Caco-2 (cell line): ENCODE data around the gene NWD2. TPM values are rescaled to one million over a fixed set of nuclear protein-coding genes. Genes with fewer than 3 reads are reported as not detected.

Experiments used
- BruUV-seq: library from RNA; stranded (reverse); fragments of 400-500 nt; replicated peaks from 2 replicates; lab custom pipeline; 2021; lab: Mats Ljungman, UMichigan
- CTCF ChIA-PET: fragments of 300-600 bp; sonication (Branson Sonifier 250); formaldehyde crosslinking; loops from one replicate; lab custom pipeline; 2022; ENCODE audit warnings: antibody characterized with exemption; lab: Charles Lee
- POLR2A ChIA-PET: fragments of 300-600 bp; sonication (Branson Sonifier 250); formaldehyde crosslinking; loops from one replicate; lab custom pipeline; 2022; ENCODE audit warnings: antibody characterized with exemption; lab: Charles Lee
- DNase-seq, 2 experiments: peaks; one replicate each; pipeline versions ENCODE4 v3.0.0 to v3.0.0-alpha.2; 2020 to 2022
- H3K27me3 ChIP-seq: replicated peaks from 2 replicates; pipeline ENCODE4 v1.6.0; 2011; ENCODE audit warnings: low read length; ENCODE audit not compliant: control insufficient read depth, insufficient read depth
- H3K36me3 ChIP-seq: 2 replicates; pipeline ENCODE4 v1.5.1; 2011; ENCODE audit warnings: low read length; ENCODE audit not compliant: control insufficient read depth, insufficient read depth
- H3K4me1 ChIP-seq: fragments of 250-450 bp; sonication (Bioruptor Pico); 2 replicates; pipeline ENCODE4 v1.5.1; 2020; ENCODE audit warnings: mild to moderate bottlenecking
- H3K4me3 ChIP-seq: 2 replicates; pipeline ENCODE4 v1.5.1; 2011; ENCODE audit warnings: low read depth, mild to moderate bottlenecking, control low read depth, low read length
- H3K9me3 ChIP-seq: fragments of 250-450 bp; sonication (Bioruptor Pico); 2 replicates; pipeline ENCODE4 v1.5.1; 2020; ENCODE audit warnings: mild to moderate bottlenecking, moderate library complexity
- H3K27ac Mint-ChIP-seq: one replicate; pipeline ENCODE4 v1.8.0; 2022; ENCODE audit warnings: mixed read lengths; ENCODE audit not compliant: unreplicated experiment
- H3K27me3 Mint-ChIP-seq: one replicate; pipeline ENCODE4 v1.8.0; 2022; ENCODE audit warnings: mixed read lengths; ENCODE audit not compliant: insufficient read depth, unreplicated experiment
- H3K36me3 Mint-ChIP-seq: one replicate; pipeline ENCODE4 v1.8.0; 2022; ENCODE audit warnings: mild to moderate bottlenecking, mixed read lengths; ENCODE audit not compliant: insufficient read depth, unreplicated experiment
- H3K4me1 Mint-ChIP-seq: one replicate; pipeline ENCODE4 v1.8.0; 2022; ENCODE audit warnings: low read depth, mixed read lengths; ENCODE audit not compliant: unreplicated experiment
- H3K4me3 Mint-ChIP-seq: one replicate; pipeline ENCODE4 v1.8.0; 2022; ENCODE audit warnings: mild to moderate bottlenecking, moderate library complexity, mixed read lengths; ENCODE audit not compliant: unreplicated experiment
- H3K9me3 Mint-ChIP-seq: one replicate; pipeline ENCODE4 v1.8.0; 2022; ENCODE audit warnings: mixed read lengths; ENCODE audit not compliant: unreplicated experiment
- intact Hi-C: fragments of 100-400 bp; cut with micrococcal nuclease; formaldehyde crosslinking; loops from one replicate; pipeline ENCODE4 v1.10.0; 2022; ENCODE audit not compliant: unreplicated experiment
- total RNA-seq: library from RNA; stranded (reverse); gene quantifications from 2 replicates; pipeline ENCODE4 v1.2.3, GENCODE V29; 2022
- TF ChIP-seq, protein P1 (sequence below), 2 experiments: fragments of 200-600 bp in 1 of 2; IDR thresholded peaks; 1 replicate in 1 of 2; 2 replicates in 1 of 2; pipeline versions ENCODE4 v1.5.1 to v1.8.0; 2011 to 2022; ENCODE audit warnings: antibody characterized with exemption in 1 of 2, control low read depth in 1 of 2, inconsistent platforms in 1 of 2, low read depth in 1 of 2, low read length in 1 of 2, mild to moderate bottlenecking in 1 of 2, moderate library complexity in 1 of 2; ENCODE audit not compliant: insufficient read depth in 1 of 2, severe bottlenecking in 1 of 2, unreplicated experiment in 1 of 2

NWD2 gene
- total RNA-seq, 1 experiment from 2014 or later = not detected

DNA sequence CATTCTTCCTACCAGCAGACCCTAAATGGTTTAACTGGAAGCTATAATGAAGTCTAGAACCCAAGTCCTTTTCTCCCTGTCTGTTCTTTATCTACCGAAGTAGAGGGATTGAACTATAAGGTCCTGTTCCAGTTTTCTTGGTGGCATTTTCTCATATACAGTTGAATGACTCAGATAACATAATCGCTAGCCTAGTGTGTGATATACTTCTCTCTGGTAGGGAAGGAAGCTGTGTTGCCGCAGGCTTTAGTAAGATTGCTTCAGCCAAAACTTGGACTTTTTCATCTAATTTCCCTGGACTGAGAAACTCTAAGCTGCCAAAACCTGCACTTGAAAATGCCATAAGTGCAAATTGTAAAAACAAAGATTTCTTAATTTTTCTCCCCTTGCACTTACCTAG, 123.4 kb downstream of the NWD2 start:
- Histone ChIP-seq H3K36me3 (no peaks in the 10 kb centered on the region), H3K9me3 (no peaks in the 10 kb centered on the region; the same call in 1 of the 2 replicates), H3K27me3 (no peaks in the 10 kb centered on the region), H3K4me3 (no peak overlapping the region), H3K4me1 (no peaks in the 10 kb centered on the region)
- Mint-ChIP-seq H3K4me1 (no peaks in the 10 kb centered on the region), H3K27ac (no peak overlapping the region), H3K36me3 (no peaks in the 10 kb centered on the region), H3K4me3 (no peak overlapping the region), H3K27me3 (peaks cover 8% of the 10 kb centered on the region), H3K9me3 (no peaks in the 10 kb centered on the region)
- intact Hi-C loops = no loop called here
- DNase-seq = no peak
- BruUV-seq = no TSS peak
- CTCF ChIA-PET = no interaction called here
- TF ChIP-seq, protein P1, sequence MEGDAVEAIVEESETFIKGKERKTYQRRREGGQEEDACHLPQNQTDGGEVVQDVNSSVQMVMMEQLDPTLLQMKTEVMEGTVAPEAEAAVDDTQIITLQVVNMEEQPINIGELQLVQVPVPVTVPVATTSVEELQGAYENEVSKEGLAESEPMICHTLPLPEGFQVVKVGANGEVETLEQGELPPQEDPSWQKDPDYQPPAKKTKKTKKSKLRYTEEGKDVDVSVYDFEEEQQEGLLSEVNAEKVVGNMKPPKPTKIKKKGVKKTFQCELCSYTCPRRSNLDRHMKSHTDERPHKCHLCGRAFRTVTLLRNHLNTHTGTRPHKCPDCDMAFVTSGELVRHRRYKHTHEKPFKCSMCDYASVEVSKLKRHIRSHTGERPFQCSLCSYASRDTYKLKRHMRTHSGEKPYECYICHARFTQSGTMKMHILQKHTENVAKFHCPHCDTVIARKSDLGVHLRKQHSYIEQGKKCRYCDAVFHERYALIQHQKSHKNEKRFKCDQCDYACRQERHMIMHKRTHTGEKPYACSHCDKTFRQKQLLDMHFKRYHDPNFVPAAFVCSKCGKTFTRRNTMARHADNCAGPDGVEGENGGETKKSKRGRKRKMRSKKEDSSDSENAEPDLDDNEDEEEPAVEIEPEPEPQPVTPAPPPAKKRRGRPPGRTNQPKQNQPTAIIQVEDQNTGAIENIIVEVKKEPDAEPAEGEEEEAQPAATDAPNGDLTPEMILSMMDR (IDR thresholded peaks at IDR 0.05; ENCODE audit: insufficient read depth in 1 of 2, low read depth in 1 of 2, low read length in 1 of 2, severe bottlenecking in 1 of 2, unreplicated experiment in 1 of 2) = no peak
- POLR2A ChIA-PET = no interaction called here

DNA sequence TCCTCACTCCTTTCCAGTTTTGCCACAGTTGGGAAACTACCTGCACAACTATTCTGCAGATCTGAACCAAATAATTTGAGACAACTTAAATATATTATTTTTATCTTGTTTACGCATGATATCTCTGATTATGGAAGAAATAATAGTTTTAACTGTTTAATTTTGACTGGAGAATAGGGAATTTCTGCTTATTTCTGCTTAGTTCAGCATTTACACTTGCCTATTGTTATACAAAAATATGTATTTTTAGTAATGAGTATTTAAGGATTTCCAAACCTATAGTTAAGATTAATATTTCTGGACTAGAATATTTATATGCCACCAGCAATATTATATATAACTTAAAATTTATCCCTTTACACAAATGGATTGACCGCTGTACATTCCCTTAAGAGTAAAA, 125.5 kb downstream of the NWD2 start:
- ChIA-PET CTCF (no interaction called here), POLR2A (no interaction called here)
- no peaks in the 10 kb centered on the region for H3K36me3 ChIP-seq
- no peak overlapping the region for H3K4me3 Mint-ChIP-seq
- no peaks in the 10 kb centered on the region for H3K4me1 Mint-ChIP-seq
- H3K27me3 Mint-ChIP-seq = peaks cover 16% of the 10 kb centered on the region
- DNase-seq = no peak
- H3K27ac Mint-ChIP-seq = no peak overlapping the region
- H3K36me3 Mint-ChIP-seq = no peaks in the 10 kb centered on the region
- intact Hi-C loops = no loop called here
- no peaks in the 10 kb centered on the region for H3K4me1 ChIP-seq
- H3K9me3 ChIP-seq = no peaks in the 10 kb centered on the region; the same call in 1 of the 2 replicates
- TF ChIP-seq, protein P1 (IDR thresholded peaks at IDR 0.05; ENCODE audit: insufficient read depth in 1 of 2, low read depth in 1 of 2, low read length in 1 of 2, severe bottlenecking in 1 of 2, unreplicated experiment in 1 of 2) = no peak
- H3K4me3 ChIP-seq = no peak overlapping the region
- H3K27me3 ChIP-seq = no peaks in the 10 kb centered on the region
- BruUV-seq = no TSS peak
- no peaks in the 10 kb centered on the region for H3K9me3 Mint-ChIP-seq

DNA sequence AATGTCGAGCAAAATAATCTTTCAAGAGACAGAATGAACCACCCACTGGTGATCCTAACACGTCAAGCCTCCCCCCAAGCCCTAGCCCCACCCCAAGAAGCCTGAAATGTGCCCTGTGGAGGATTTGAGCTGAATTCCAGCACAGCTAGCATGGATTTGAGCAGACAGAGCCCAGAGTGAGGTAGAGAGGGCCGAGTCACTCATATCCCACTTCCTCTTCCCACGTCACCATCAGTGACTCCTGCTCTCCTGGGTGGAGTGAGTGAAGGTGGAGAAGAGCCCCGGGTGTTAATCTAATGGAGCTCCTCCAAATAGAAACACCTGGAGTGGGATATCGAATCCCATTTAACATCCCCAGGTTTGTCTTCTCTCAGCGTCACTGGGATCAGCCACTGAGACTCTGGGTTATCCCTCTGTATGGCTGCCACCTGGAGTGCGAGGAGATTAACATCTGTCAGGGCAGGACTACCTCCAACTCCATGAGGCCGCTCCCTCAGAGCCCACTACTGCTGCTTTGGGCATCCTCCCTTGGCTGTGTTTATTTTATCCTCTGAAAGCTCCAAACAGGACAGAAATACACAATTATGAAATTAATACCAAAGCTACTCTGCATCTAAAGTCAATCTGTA, 136.6 kb downstream of the NWD2 start:
- Mint-ChIP-seq H3K27ac (no peak overlapping the region), H3K9me3 (no peaks in the 10 kb centered on the region), H3K27me3 (peaks cover 10% of the 10 kb centered on the region), H3K4me3 (no peak overlapping the region), H3K36me3 (no peaks in the 10 kb centered on the region), H3K4me1 (no peaks in the 10 kb centered on the region)
- POLR2A ChIA-PET = no interaction called here
- H3K9me3 ChIP-seq = no peaks in the 10 kb centered on the region
- DNase-seq = no peak
- CTCF ChIA-PET = no interaction called here
- H3K27me3 ChIP-seq = no peaks in the 10 kb centered on the region
- BruUV-seq = no TSS peak
- H3K4me1 ChIP-seq = no peaks in the 10 kb centered on the region
- intact Hi-C loops = loop anchor here (5.0 to 10.0 kb wide), 2 partner anchors 139 to 226 kb away; partner anchors contain the start of gene NWD2
- TF ChIP-seq, protein P1 (IDR thresholded peaks at IDR 0.05; ENCODE audit: insufficient read depth in 1 of 2, low read depth in 1 of 2, low read length in 1 of 2, severe bottlenecking in 1 of 2, unreplicated experiment in 1 of 2) = no peak
- no peak overlapping the region for H3K4me3 ChIP-seq
- no peaks in the 10 kb centered on the region for H3K36me3 ChIP-seq
